GM10266 (cell line): ENCODE data around the gene CECR2.
"Not testable (repeated sequence)": the region's sequence is repeated elsewhere in the genome, so short reads cannot be mapped to it uniquely, and the experiment has no call there.

Experiments
- DNase-seq: peaks from one replicate; pipeline ENCODE4 v3.0.0; 2012; ENCODE audit errors: extremely low spot score
- CTCF ChIP-seq: IDR thresholded peaks from 2 replicates; pipeline ENCODE4 v1.5.1; 2012; ENCODE audit warnings: mild to moderate bottlenecking, low read depth; ENCODE audit not compliant: control insufficient read depth, insufficient read depth; ENCODE audit errors: missing control alignments

CECR2 gene

DNA sequence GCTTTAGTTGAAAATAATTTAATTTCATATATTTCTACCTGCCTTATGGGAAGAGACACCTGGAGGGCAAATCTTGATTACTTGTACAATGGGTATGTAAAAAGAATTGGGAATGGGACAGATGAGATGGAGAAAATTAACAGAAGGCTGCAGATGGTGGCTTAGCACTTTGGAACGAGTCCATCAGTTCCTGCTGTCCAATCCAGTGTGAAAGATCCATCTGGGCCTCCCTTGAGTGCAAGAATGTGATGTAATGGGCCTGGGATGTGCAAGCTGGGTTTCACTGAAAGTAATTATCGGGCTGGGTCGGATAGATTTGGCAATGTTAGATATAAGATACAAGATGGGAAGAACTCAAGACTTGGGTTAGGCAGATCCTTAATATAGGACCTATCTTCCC is 42.0 kb downstream of the CECR2 start:
- DNase-seq: no peak
- no peak for TF ChIP-seq CTCF

- DNase-seq: no peak
- TF ChIP-seq CTCF: no peak
Measured at GRCh38 chr22:17412232-17412631, 43.0 kb downstream of the CECR2 start.

GRCh38 chr22:17418890-17419324 is 49.6 kb downstream of the CECR2 start:
- no peak for TF ChIP-seq CTCF
- DNase-seq: no peak

GRCh38 chr22:17419348-17419747 is 50.1 kb downstream of the CECR2 start:
- TF ChIP-seq CTCF: no peak
- DNase-seq: no peak

- TF ChIP-seq CTCF: no peak
- DNase-seq: no peak
Measured at GRCh38 chr22:17422736-17423343, 53.6 kb downstream of the CECR2 start.

DNA sequence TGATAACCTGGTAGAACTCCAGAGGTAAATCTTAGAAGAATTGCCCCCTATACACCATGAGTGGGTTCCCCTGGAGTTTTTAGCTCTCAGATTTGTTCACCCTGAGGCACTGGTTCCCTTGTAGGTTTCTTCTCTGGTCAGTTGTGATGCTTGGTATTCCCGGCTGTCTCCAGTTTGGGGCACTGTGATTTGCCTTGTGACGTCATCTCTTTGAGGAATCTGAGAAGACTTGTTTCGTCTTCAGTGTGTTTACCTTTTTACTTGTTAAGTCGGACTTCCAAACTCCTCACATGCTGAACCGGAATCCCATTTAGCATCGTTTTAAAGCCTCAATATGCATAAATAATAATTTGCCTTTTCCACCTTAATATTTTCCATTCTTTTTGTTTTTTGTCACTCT is 54.4 kb downstream of the CECR2 start:
- DNase-seq: no peak
- no peak for TF ChIP-seq CTCF

- DNase-seq: not testable (repeated sequence)
Measured at GRCh38 chr22:17427528-17427927, 58.3 kb downstream of the CECR2 start.

- no peak for DNase-seq
- TF ChIP-seq CTCF: no peak
Measured at GRCh38 chr22:17429516-17429915, 60.3 kb downstream of the CECR2 start.
